ENCODE data around the gene R3HDML. TPM values are rescaled to one million over a fixed set of nuclear protein-coding genes. Genes with fewer than 3 reads are reported as not detected.

Gene R3HDML

GRCh38 chr20:44400671-44400969 is 63.8 kb downstream of the R3HDML start:
- no peak overlapping the region for H3K27ac ChIP-seq (ENCODE audit: low read depth, low read length)
- no peak overlapping the region for H3K56ac ChIP-seq (ENCODE audit: low read length)
- H3K4ac ChIP-seq (ENCODE audit: low read depth, low read length) = no peak overlapping the region
- no peaks in the 10 kb centered on the region for H3K36me3 ChIP-seq (ENCODE audit: control insufficient read depth, insufficient read depth, low read length)
- H3K4me2 ChIP-seq (ENCODE audit: low read length) = no peak overlapping the region
- H3K27me3 ChIP-seq (ENCODE audit: insufficient read depth, low read length, poor library complexity) = no peaks in the 10 kb centered on the region
- H3K79me1 ChIP-seq (ENCODE audit: low read length) = no peaks in the 10 kb centered on the region
- H3K4me1 ChIP-seq (ENCODE audit: control insufficient read depth, low read depth, low read length) = no peaks in the 10 kb centered on the region
- H3K79me2 ChIP-seq (ENCODE audit: control insufficient read depth, insufficient read depth, low read length) = no peaks in the 10 kb centered on the region
- no peak overlapping the region for H4K8ac ChIP-seq (ENCODE audit: low read depth, low read length)
- H2AK5ac ChIP-seq (ENCODE audit: low read length) = no peak overlapping the region
- H3K9ac ChIP-seq (ENCODE audit: low read length) = no peak overlapping the region
- H3K18ac ChIP-seq (ENCODE audit: low read length) = no peak overlapping the region
- no peak overlapping the region for H4K5ac ChIP-seq (ENCODE audit: low read length)
- no peak overlapping the region for H2BK15ac ChIP-seq (replicated peaks; ENCODE audit: low read depth)
- no peak overlapping the region for H3K4me3 ChIP-seq (ENCODE audit: low read length)
- H2BK120ac ChIP-seq (ENCODE audit: low read depth, low read length) = no peak overlapping the region
- H2BK5ac ChIP-seq (ENCODE audit: low read length) = no peak overlapping the region
- no peak for DNase-seq
- no peak overlapping the region for H3K23ac ChIP-seq (ENCODE audit: low read length)
- no CpG with 5 or more reads among the region's 5 CpGs for WGBS (ENCODE audit: extremely low coverage, insufficient coverage, low lambda C conversion rate)

Small RNA genes lying within 50 kb of the gene (small RNA-seq; reads per million reads assigned to genes)
- not detected for gene RF00019 (ENCODE audit: insufficient read depth)
